Measurements from ENCODE around the gene RCOR3. TPM values are rescaled to one million over a fixed set of nuclear protein-coding genes. Genes with fewer than 3 reads are reported as not detected.

Gene RCOR3
- polyA plus RNA-seq, 4 donors: 64.6 to 109 (median 86.2) TPM

- DNase-seq (ENCODE audit: low read depth in 4 of 4, low spot score in 2 of 4): no peak
Observed at GRCh38 chr1:211323156-211324063, 64.2 kb downstream of the RCOR3 start.

- DNase-seq (ENCODE audit: low read depth in 4 of 4, low spot score in 2 of 4): no peak
Observed at GRCh38 chr1:211324992-211325775, 66.0 kb downstream of the RCOR3 start.

DNA sequence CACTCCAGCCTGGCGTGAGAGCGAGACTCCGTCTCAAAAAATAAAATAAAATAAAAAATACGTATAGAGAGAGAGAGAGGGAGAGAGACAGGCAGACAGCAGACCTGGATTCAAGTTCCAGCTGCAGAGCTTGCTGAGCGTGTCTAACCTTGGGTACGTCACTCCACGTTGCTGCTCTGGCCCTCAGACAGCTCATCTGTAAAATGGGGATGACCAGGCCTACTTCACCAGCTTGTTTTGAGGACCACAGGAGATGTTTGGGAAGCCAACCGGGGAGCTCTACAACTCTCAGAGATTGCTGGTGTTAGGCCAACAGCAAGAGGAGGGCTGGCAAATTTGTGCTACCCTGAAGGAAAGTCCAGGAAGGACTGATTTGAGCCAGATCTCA is 67.0 kb downstream of the RCOR3 start:
- DNase-seq (ENCODE audit: low read depth in 4 of 4, low spot score in 2 of 4): no peak

DNA sequence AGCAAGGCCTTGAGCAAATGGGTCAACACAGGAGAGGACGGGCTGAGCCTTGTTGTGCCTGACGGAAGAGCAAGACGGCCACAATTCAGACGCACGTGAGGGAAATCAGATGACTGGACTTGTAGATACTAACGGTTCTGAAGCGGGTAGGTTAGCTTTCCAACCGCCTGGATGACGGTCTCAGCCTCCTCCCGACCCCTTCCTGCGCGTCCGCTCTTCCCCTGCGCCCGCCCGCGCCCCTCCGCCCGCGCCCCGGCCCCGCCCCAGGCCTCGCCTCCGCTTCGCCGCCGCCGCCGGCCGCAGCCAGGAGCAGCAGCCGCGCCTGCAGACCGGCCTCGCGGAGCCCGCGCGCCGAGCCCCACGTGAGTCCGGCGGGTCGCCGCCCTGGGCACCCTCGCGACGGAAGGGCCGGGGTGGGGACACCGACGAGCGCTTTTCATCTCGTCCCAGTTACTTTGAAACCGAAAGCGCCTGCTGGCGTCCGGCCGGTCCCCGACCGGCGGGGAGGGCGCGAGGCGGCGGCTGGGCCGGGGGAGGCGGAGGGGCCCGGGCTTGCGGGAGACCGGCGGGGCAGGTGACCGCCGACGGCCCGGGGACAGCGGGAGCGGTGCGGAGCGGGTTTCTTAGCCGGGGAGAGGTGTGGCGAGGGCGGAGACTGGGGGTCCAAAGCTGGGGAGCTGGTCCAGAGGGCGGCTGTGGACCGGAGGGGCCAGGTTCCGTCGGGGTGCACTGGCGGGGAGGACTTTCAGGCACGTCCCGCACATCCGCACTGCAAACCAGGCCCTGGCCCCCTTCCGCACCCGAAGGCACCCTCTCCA is 67.6 kb downstream of the RCOR3 start, which contains the start of gene TRAF5:
TRAF5 (plus strand) TSS at position 306 of the 818 bp plus-strand sequence. CDS start 26,407 bp downstream, outside the sequence.
- no peak for DNase-seq (ENCODE audit: low read depth in 4 of 4, low spot score in 2 of 4)

- no peak for DNase-seq (ENCODE audit: low read depth in 4 of 4, low spot score in 2 of 4)
Observed at GRCh38 chr1:211327346-211327921, 68.3 kb downstream of the RCOR3 start.

DNA sequence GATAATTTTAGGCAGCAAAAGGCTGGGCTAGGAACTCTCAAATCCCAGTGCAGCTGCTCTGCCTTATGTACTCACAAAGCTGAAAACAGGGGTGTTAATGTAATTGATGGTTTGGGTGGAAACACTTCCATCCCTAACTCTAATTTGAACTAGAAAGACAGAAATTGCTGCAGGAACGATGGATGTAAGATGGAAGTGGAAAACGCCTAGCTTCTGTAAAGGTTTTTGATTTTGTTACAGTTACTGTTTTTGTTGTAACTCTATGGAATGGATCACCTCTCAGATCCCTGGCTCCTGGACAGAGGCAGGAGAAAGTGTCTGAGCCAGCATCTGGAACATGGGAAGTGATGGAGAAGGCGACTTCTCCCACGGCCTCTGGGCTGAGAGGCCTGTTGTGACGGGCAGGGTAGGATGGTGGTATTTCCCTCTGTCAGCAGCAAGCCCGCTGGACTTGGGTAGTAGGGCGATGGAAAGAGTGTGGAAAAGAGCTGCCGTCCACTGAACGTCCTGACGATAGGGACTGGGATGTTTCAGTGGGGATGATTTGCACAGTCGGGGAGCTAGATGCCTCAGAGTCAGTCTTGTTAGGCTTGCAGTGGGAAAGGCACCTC is 69.0 kb downstream of the RCOR3 start:
- no peak for DNase-seq (ENCODE audit: low read depth in 4 of 4, low spot score in 2 of 4)

GRCh38 chr1:211328866-211329475 is 69.8 kb downstream of the RCOR3 start:
- DNase-seq (ENCODE audit: low read depth in 4 of 4, low spot score in 2 of 4): no peak

GRCh38 chr1:211329764-211330201 is 70.6 kb downstream of the RCOR3 start:
- DNase-seq (ENCODE audit: low read depth in 4 of 4, low spot score in 2 of 4): no peak

DNA sequence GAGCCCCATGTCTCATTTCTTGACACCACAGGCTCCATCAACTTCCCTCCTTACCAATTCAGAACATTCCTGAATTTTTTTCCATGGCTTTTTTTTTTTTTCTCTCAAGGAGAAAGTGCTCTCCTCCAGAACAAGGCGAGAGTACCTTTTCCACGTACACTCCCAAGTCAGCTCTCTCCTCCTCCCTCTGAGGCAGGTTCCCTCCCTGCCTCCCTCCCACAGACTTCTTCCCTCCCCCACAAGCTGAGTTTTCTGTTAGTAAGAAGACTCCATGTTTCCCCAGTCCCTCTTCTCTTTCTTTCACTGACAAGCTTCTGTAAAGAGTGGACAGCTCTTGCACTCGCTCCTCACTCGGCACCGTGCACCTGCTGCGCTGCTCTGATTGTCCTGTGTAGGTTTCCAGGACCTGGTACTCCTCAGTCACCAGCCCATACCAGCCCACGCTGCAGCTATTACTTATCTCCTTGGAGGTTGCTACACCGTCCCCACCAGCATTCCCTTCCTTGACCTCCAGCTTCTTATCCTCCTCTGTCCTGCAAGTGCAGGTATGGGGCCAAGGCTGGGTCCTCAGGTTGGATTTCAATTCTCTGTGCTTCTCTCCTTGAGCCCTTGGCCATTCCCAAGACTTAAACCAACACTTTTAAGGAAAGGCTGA is 71.2 kb downstream of the RCOR3 start:
- no peak for DNase-seq (ENCODE audit: low read depth in 4 of 4, low spot score in 2 of 4)

DNA sequence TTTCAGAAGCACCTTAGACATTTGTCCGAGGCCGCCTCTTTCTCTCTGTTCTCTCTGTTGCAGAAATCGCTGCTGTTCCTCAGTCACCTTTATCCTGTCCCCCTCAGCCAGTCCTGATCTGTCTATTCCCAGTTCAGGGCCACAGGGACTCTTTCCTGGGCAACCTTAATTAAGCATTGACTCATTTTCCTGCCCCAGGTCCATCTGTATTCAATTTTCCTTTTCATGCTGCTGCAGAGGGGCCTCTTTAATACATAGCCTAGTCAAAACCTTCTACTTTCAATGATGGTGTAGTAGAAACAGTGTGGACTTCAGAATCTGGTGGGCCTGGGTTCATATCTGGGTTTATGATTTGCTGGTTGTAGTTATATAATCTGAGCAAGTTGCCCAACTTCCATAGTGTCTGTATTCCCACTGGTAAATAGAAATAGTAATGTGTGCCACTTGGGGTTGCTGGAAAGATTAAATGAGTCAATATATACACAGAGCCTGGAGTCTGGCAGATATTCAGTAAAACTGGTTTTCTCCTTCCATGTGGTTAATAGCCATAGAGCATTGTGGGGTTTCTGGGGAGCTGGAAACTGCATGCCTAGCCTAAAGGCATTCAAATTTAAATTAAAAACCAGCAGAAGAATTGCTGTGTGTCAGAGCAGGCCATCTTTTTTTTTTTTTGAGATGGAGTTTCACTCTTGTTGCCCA is 72.0 kb downstream of the RCOR3 start:
- DNase-seq (ENCODE audit: low read depth in 4 of 4, low spot score in 2 of 4): no peak

DNA sequence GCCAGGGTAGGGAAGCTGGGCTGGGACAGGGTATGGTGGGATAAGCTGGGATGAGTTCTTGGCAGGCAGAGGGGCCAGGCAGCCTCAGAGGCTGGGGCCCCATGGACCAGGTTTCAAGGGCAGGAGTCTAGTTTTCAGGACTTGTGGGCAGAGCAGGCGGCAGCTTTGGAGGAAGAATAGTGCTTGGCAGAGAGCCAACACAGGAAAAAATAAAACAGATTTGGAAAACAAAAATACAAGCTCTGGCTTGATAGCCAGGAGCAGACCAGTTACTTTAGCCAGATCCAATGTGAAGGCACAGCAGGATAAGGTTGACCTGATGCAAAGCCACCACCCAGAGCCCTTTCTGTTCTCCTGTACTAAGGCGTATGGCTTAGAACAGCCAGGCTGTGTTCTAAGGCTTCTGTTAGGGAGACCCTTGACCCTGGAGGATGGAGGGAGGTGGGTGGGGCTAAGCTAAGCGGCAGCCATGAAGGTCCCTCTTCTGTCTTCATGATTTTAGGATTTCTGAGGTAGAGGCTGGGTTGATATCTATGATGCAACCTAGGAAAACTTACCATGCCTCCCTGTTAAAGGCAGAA is 73.0 kb downstream of the RCOR3 start:
- no peak for DNase-seq (ENCODE audit: low read depth in 4 of 4, low spot score in 2 of 4)

DNA sequence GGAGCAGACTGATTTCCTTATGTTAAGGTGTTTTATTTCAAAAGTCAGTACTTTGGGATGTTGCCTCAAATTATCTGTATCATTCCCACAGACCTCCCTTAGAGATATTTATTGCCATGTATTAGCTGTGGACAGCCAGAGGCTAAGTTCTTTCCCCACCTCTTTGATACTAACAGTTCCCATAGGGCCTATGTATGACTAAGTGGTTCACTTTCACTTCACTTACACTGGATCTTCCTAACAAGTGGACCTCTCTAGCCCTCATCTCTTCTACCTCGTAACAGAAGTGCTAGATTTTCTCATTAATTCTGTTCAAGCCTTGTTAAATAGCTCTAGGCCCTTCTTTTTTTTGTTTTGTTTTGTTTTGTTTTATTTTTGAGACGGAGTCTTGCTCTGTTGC is 73.7 kb downstream of the RCOR3 start:
- no peak for DNase-seq (ENCODE audit: low read depth in 4 of 4, low spot score in 2 of 4)

DNA sequence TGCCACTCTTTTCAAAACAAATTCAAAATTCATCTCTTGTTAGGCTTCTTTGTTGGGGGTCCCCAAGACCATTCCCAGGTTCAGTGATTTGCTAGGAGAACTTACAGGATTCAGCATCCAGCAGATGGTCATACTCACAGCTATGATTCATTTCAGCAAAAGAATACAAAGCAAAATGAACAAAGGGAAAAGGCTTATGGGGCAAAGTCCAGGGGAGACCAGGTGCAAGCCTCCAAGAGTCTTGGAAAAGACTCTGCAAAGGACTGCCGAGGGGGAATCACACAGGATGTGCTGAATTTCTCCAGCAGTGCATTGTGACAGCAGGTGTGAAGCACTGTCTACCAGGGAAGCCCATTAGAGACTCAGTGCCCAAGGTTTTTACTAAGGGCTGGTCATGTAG is 74.7 kb downstream of the RCOR3 start:
- DNase-seq (ENCODE audit: low read depth in 4 of 4, low spot score in 2 of 4): no peak

DNA sequence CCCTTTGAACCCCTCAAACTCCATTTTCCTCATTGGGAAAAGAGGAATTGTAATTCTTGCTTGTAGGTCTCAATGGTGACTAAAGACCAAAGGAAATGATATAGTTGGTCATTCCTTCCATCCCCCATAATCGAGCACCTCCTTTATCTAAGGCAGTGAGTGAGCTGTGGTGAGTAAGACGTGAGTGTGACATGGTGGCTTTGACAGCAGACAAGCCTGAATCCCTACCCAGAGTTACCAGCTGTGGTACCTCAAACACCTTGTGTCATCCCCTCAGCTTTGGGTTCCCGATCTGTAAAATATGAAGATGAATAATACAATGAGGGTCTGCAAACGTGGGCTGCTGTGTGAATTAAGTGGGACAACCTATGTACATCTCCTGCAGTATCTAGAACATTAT is 75.8 kb downstream of the RCOR3 start:
- no peak for DNase-seq (ENCODE audit: low read depth in 4 of 4, low spot score in 2 of 4)

GRCh38 chr1:211335522-211336157 is 76.5 kb downstream of the RCOR3 start:
- no peak for DNase-seq (ENCODE audit: low read depth in 4 of 4, low spot score in 2 of 4)

GRCh38 chr1:211336161-211336560 is 77.0 kb downstream of the RCOR3 start:
- DNase-seq (ENCODE audit: low read depth in 4 of 4, low spot score in 2 of 4): no peak

DNA sequence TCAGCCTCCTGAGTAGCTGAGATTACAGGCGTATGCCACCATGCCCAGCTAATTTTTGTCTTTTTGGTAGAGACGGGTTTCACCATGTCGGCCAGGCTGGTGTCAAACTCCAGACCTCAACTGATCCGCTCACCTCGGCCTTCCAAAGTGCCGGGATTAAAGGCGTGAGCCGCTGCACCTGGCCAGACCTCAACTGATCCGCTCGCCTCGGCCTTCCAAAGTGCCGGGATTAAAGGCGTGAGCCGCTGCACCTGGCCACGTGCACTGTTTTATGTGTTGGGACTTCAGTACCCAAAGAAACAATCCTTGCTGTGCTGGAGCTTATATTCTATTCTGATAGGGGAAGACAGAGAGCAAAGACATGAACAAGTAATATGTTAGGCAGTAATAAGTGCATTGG is 77.6 kb downstream of the RCOR3 start:
- DNase-seq (ENCODE audit: low read depth in 4 of 4, low spot score in 2 of 4): no peak
